NCI-H1105 (cell line): ENCODE data around the gene PAX7.
A peak's percentile ranks its signal among the peaks of the same experiment; 100 is the strongest.
"Not testable (repeated sequence)": the region's sequence is repeated elsewhere in the genome, so short reads cannot be mapped to it uniquely, and the experiment has no call there.

ENCODE experiments used
- DNase-seq: peaks from one replicate; lab custom pipeline; 2025; lab: John Stamatoyannopoulos, UW

Gene PAX7

GRCh38 chr1:18730321-18730720 lies 99.7 kb downstream of the PAX7 start:
- no peak for DNase-seq

GRCh38 chr1:18731148-18731547 lies 100.5 kb downstream of the PAX7 start:
- DNase-seq, result no peak

- no peak for DNase-seq
Measured at GRCh38 chr1:18731591-18732235, 101.1 kb downstream of the PAX7 start.

GRCh38 chr1:18732686-18733085 lies 102.0 kb downstream of the PAX7 start:
- no peak for DNase-seq

- no peak for DNase-seq
Measured at GRCh38 chr1:18734001-18734400, 103.4 kb downstream of the PAX7 start.

GRCh38 chr1:18734461-18735223 lies 104.0 kb downstream of the PAX7 start:
- no peak for DNase-seq

- no peak for DNase-seq
Measured at GRCh38 chr1:18735224-18735997, 104.8 kb downstream of the PAX7 start.

GRCh38 chr1:18736958-18737357 lies 106.3 kb downstream of the PAX7 start:
- no peak for DNase-seq

- DNase-seq, result no peak
Measured at GRCh38 chr1:18738126-18738525, 107.5 kb downstream of the PAX7 start.

- no peak for DNase-seq
Measured at GRCh38 chr1:18738617-18739016, 108.0 kb downstream of the PAX7 start.

- DNase-seq, result no peak
Measured at GRCh38 chr1:18739408-18739807, 108.8 kb downstream of the PAX7 start.

GRCh38 chr1:18739897-18740296 lies 109.3 kb downstream of the PAX7 start:
- DNase-seq, result peak; percentile 41

- no peak for DNase-seq
Measured at GRCh38 chr1:18740617-18741016, 110.0 kb downstream of the PAX7 start.

- DNase-seq, result no peak
Measured at GRCh38 chr1:18743233-18743632, 112.6 kb downstream of the PAX7 start.

- not testable (repeated sequence) for DNase-seq
Measured at GRCh38 chr1:18744381-18744780, 113.7 kb downstream of the PAX7 start.

GRCh38 chr1:18746981-18747380 lies 116.3 kb downstream of the PAX7 start:
- DNase-seq, result no peak

GRCh38 chr1:18747671-18748070 lies 117.0 kb downstream of the PAX7 start:
- no peak for DNase-seq

GRCh38 chr1:18748435-18748834 lies 117.8 kb downstream of the PAX7 start:
- no peak for DNase-seq

GRCh38 chr1:18749569-18749968 lies 118.9 kb downstream of the PAX7 start:
- DNase-seq, result no peak

- DNase-seq, result no peak
Measured at GRCh38 chr1:18750600-18750999, 120.0 kb downstream of the PAX7 start.

GRCh38 chr1:18751425-18751824 lies 120.8 kb downstream of the PAX7 start:
- no peak for DNase-seq

- no peak for DNase-seq
Measured at GRCh38 chr1:18752409-18752808, 121.8 kb downstream of the PAX7 start.

- DNase-seq, result no peak
Measured at GRCh38 chr1:18760156-18760555, 129.5 kb downstream of the PAX7 start.
